RWPE1 (cell line): ENCODE results near the gene ANO9.
A peak's percentile ranks its signal among the peaks of the same experiment; 100 is the strongest.

Experiments
- CTCF ChIA-PET: fragments of 350-600 bp; sonication (Branson Sonifier 250); formaldehyde crosslinking; extraction: SDS; loops from one replicate; lab custom pipeline; 2021; lab: Yijun Ruan, JAX
- POLR2A ChIA-PET: fragments of 400-600 bp; formaldehyde crosslinking; extraction: SDS; loops from one replicate; lab custom pipeline; 2020; ENCODE audit warnings: antibody characterized with exemption; ENCODE audit not compliant: low non-redundant PET; lab: Yijun Ruan, JAX
- DNase-seq: peaks from one replicate; pipeline ENCODE4 v3.0.0; 2012; ENCODE audit warnings: low spot score
- H3K27ac ChIP-seq: fragments of 450-650 bp; 2 replicates; pipeline ENCODE4 v1.5.1; 2017
- CTCF ChIP-seq: fragments of 450-650 bp; conservative IDR thresholded peaks from 2 replicates; pipeline ENCODE4 v1.5.1; 2017; ENCODE audit warnings: low read depth, mild to moderate bottlenecking

Gene ANO9

GRCh38 chr11:450809-451451, 9.1 kb upstream of the ANO9 start:
- POLR2A ChIA-PET: interaction anchor here (0.6 to 0.9 kb wide), 3 partner anchors 10 to 58 kb away, joined by 3 to 6 read pairs (median 3); no protein-coding TSS in a partner anchor
- H3K27ac ChIP-seq: peak overlapping the region; percentile 92

GRCh38 chr11:449889-450808, 8.3 kb upstream of the ANO9 start, which contains the start of gene PTDSS2:
TSS of gene PTDSS2 (plus strand) at chr11:450279. CDS start at chr11:450456, 177 bp downstream.
- peak within 1 kb of the TSS; percentile 92 for H3K27ac ChIP-seq
- ChIA-PET CTCF (interaction anchor here (0.6 to 1.1 kb wide), 8 partner anchors 10 to 200 kb away, joined by 3 to 5 read pairs (median 3); no protein-coding TSS in a partner anchor), POLR2A (interaction anchor here (0.6 kb wide), 3 partner anchors 39 to 1305 kb away, joined by 3 to 4 read pairs (median 3); no protein-coding TSS in a partner anchor)
- peak; percentile 90 for DNase-seq
- no peak for TF ChIP-seq CTCF

More at GRCh38 chr11:450809-451451, 9.1 kb upstream of the ANO9 start:
- TF ChIP-seq CTCF: peak; percentile 61
- DNase-seq: peak; percentile 64
- CTCF ChIA-PET: interaction anchor here (0.6 to 1.1 kb wide), 8 partner anchors 11 to 227 kb away, joined by 3 to 5 read pairs (median 3); no protein-coding TSS in a partner anchor

- CTCF ChIA-PET: interaction anchor here (0.6 to 1.6 kb wide), 19 partner anchors 9 to 83 kb away, joined by 3 to 18 read pairs (median 4); no protein-coding TSS in a partner anchor
- H3K27ac ChIP-seq: peak overlapping the region; percentile 92
- TF ChIP-seq CTCF: peak; percentile 90
- POLR2A ChIA-PET: interaction anchor here (0.7 to 0.8 kb wide), 2 partner anchors 31 to 37 kb away, joined by 3 to 5 read pairs; no protein-coding TSS in a partner anchor
- DNase-seq: peak; percentile 91
These were observed 6.3 kb upstream of the ANO9 start for GRCh38 chr11:447923-448731.

GRCh38 chr11:446891-447290, 5.1 kb upstream of the ANO9 start:
- H3K27ac ChIP-seq: peak overlapping the region; percentile 92
- TF ChIP-seq CTCF: no peak
- peak; percentile 54 for DNase-seq
- ChIA-PET POLR2A (interaction anchor here (0.7 kb wide), 2 partner anchors 39 to 68 kb away, joined by 3 to 11 read pairs; no protein-coding TSS in a partner anchor), CTCF (no interaction called here)

GRCh38 chr11:445765-446588, 4.2 kb upstream of the ANO9 start:
- POLR2A ChIA-PET: no interaction called here
- CTCF ChIA-PET: no interaction called here
- no peak for DNase-seq
- no peak for TF ChIP-seq CTCF
- peak overlapping the region; percentile 92 for H3K27ac ChIP-seq
